Sigmoid colon (tissue), 7 donors: ENCODE results near the gene ELMO1. TPM values are rescaled to one million over a fixed set of nuclear protein-coding genes. Genes with fewer than 3 reads are reported as not detected.

Experiments
- DNase-seq: peaks from one replicate; pipeline ENCODE4 v3.0.0-alpha.2; 2019
- H3K27ac ChIP-seq, 4 donors: fragments of 200-600 bp; sonication (generic); one replicate each; pipeline ENCODE4 v1.5.1; 2016 to 2019; ENCODE audit warnings: mild to moderate bottlenecking in 1 of 4
- H3K27me3 ChIP-seq, 3 donors: fragments of 200-600 bp; sonication (generic); one replicate each; pipeline ENCODE4 v1.5.1; 2019; ENCODE audit warnings: mild to moderate bottlenecking in 1 of 3
- H3K36me3 ChIP-seq, 4 donors: fragments of 200-600 bp; sonication (generic); one replicate each; pipeline ENCODE4 v1.5.1; 2016 to 2019
- H3K4me1 ChIP-seq, 4 donors: fragments of 200-600 bp; sonication (generic); one replicate each; pipeline ENCODE4 v1.5.1; 2017 to 2019
- H3K4me3 ChIP-seq, 4 donors: fragments of 200-600 bp; sonication (generic); one replicate each; pipeline ENCODE4 v1.5.1; 2017 to 2019; ENCODE audit warnings: mild to moderate bottlenecking in 2 of 4, moderate library complexity in 1 of 4
- H3K9me3 ChIP-seq, 4 donors: fragments of 200-600 bp in 3 of 4; sonication (generic) in 3 of 4; one replicate each; pipeline versions ENCODE4 v1.5.1 to v1.6.1; 2013 to 2019
- EP300 ChIP-seq, 4 donors: sonication (generic); formaldehyde crosslinking; IDR thresholded peaks; one replicate each; pipeline ENCODE4 v1.6.1; 2017; ENCODE audit warnings: antibody characterized with exemption in 4 of 4
- POLR2A ChIP-seq, 2 donors: fragments of 450-650 bp; IDR thresholded peaks; one replicate each; pipeline ENCODE4 v1.6.1; 2016; ENCODE audit warnings: antibody characterized with exemption in 2 of 2, mild to moderate bottlenecking in 2 of 2, moderate library complexity in 2 of 2
- POLR2AphosphoS5 ChIP-seq, 4 donors: sonication (generic); formaldehyde crosslinking; IDR thresholded peaks; one replicate each; pipeline ENCODE4 v1.6.1; 2017; ENCODE audit warnings: antibody characterized with exemption in 4 of 4
- WGBS, 2 donors: extraction: QIAGEN DNeasy Blood & Tissue Kit; methylation state at CpG; one replicate each; pipeline ENCODE4 v1.1.7; 2013; 5-methylcytosine and 5-hydroxymethylcytosine counted together
- intact Hi-C: fragments of 100-400 bp; cut with DNase I; formaldehyde crosslinking; loops from one replicate; pipeline ENCODE4 v1.15.1; 2023
- polyA plus RNA-seq, 3 donors: library from polyadenylated mRNA; stranded (reverse); fragments of 200-250 nt; gene quantifications; one replicate each; pipeline ENCODE4 v1.2.3, GENCODE V29; 2013
- total RNA-seq, 4 donors: library from RNA; depleted of rRNA; stranded (reverse); fragments of >200 nt; gene quantifications; one replicate each; pipeline ENCODE4 v1.1.0, GENCODE V29; 2016
- TF ChIP-seq, protein P1 (sequence below), 4 experiments: fragments of 450-650 bp in 3 of 4; fragments of 200-600 bp in 1 of 4; IDR thresholded peaks; one replicate each; pipeline ENCODE4 v1.5.1; 2016 to 2019; ENCODE audit warnings: antibody characterized with exemption in 4 of 4, mild to moderate bottlenecking in 3 of 4, moderate library complexity in 2 of 4
- donor health status: healthy with polysubstance abuse.
- donor health status: Bipolar disorder and iron deficiency.
- donor health status: healthy.

Gene ELMO1
- total and polyA plus RNA-seq, 7 donors: 2.3 to 63.1 (median 33.9) TPM

DNA sequence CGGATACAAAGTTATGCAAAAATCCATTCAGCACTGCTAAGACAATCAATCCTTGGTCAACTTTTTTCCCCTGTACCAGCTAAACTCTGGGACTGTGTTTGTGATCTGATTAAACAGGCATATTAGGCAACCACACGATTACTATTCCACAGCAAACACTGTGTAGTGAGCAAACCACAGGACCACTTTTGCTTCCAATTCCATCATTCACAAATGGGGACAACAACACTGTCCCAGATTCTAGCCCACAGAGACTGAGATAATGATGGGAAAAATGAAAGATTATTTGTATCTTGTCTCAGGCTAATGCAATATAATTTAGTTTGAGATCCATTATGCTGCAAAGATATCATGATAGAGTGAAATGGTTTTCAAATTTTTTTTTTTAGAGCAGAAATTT lies 560.7 kb downstream of the ELMO1 start:
- WGBS, 2 donors: 86 to 90% methylated on average over 2 of the region's 2 CpGs
- DNase-seq: no peak
- H3K36me3 ChIP-seq: no peaks in the 10 kb centered on the region
- intact Hi-C loops: no loop called here
- no peak for TF ChIP-seq POLR2AphosphoS5 (IDR thresholded peaks at IDR 0.05)
- H3K27ac ChIP-seq: no peak overlapping the region
- H3K4me3 ChIP-seq: no peak overlapping the region
- H3K9me3 ChIP-seq: no peaks in the 10 kb centered on the region
- H3K4me1 ChIP-seq: no peaks in the 10 kb centered on the region
- no peaks in the 10 kb centered on the region for H3K27me3 ChIP-seq

DNA sequence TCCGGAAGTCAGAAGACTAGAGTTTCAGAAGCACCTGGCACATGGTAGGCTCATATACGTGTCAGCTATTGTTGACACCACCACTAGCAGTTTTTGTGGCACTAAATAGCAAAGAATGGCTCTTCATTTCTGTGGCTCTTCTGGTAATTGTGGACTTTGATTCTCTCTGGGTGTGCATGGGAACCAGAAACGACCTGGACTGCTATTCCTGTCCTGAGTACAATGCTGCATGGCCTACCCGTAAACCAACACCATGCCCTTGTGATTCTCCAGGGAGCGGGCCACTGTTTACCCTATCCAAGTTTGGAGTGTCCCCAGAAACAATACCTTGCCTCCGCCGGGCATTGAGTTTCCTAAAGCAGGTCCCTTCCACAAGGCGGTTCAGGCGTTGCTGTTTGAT lies 561.4 kb downstream of the ELMO1 start:
- Histone ChIP-seq H3K4me1 (no peaks in the 10 kb centered on the region), H3K27me3 (no peaks in the 10 kb centered on the region), H3K27ac (no peak overlapping the region), H3K9me3 (no peaks in the 10 kb centered on the region), H3K36me3 (no peaks in the 10 kb centered on the region), H3K4me3 (no peak overlapping the region)
- 80 to 93% methylated on average over 9 of the region's 9 CpGs for WGBS, 2 donors
- intact Hi-C loops: no loop called here
- no peak for TF ChIP-seq EP300 (IDR thresholded peaks at IDR 0.05)
- no peak for TF ChIP-seq POLR2A (IDR thresholded peaks at IDR 0.05)
- no peak for TF ChIP-seq POLR2AphosphoS5 (IDR thresholded peaks at IDR 0.05)
- DNase-seq: no peak

DNA sequence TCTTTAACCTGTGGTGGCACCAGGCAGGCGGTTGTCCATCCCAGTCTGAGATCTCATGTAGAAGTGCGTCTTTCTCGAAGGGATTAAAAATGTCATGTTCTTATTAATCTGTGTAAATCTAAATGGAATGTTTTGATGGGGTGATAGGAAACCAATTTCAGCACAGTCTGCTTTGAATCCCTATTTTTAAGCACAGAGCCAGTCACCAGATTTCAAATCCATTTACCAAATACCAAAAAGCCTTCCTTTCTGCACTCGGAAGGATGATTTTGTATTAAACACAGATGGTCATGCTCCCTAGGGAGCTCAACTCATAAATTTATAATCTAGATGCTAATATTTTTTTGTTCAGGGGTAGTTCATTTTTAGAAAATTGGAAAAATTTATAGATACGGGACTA lies 563.8 kb downstream of the ELMO1 start:
- WGBS, 2 donors: 96 to 97% methylated on average over 5 of the region's 5 CpGs
- TF ChIP-seq EP300 (IDR thresholded peaks at IDR 0.05) (no peak), POLR2A (IDR thresholded peaks at IDR 0.05) (no peak), POLR2AphosphoS5 (IDR thresholded peaks at IDR 0.05) (no peak)
- TF ChIP-seq, protein P1, sequence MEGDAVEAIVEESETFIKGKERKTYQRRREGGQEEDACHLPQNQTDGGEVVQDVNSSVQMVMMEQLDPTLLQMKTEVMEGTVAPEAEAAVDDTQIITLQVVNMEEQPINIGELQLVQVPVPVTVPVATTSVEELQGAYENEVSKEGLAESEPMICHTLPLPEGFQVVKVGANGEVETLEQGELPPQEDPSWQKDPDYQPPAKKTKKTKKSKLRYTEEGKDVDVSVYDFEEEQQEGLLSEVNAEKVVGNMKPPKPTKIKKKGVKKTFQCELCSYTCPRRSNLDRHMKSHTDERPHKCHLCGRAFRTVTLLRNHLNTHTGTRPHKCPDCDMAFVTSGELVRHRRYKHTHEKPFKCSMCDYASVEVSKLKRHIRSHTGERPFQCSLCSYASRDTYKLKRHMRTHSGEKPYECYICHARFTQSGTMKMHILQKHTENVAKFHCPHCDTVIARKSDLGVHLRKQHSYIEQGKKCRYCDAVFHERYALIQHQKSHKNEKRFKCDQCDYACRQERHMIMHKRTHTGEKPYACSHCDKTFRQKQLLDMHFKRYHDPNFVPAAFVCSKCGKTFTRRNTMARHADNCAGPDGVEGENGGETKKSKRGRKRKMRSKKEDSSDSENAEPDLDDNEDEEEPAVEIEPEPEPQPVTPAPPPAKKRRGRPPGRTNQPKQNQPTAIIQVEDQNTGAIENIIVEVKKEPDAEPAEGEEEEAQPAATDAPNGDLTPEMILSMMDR (IDR thresholded peaks at IDR 0.05): no peak
- H3K4me1 ChIP-seq: no peaks in the 10 kb centered on the region
- no peaks in the 10 kb centered on the region for H3K27me3 ChIP-seq
- H3K4me3 ChIP-seq: no peak overlapping the region
- intact Hi-C loops: no loop called here
- no peak for DNase-seq
- H3K9me3 ChIP-seq: no peaks in the 10 kb centered on the region
- H3K36me3 ChIP-seq: no peaks in the 10 kb centered on the region
- no peak overlapping the region for H3K27ac ChIP-seq

DNA sequence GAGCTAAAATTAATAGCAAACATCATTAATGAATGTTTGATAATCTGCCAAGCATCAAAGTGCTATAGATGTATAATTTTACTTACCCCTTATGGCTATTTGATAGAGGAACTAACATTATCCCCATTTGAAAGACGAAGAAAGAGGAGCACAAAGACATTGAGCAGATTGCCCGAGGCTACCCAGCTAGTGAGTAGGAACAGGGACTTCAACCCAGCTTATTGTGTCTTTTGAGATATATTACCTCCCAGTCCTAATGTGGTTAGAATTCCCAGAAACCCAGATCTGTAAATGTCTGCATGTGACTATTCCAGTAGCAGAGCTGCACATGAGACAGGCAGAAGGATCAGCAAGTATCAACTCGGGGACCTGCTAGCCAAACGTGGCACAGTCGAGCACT lies 564.3 kb downstream of the ELMO1 start:
- Histone ChIP-seq H3K9me3 (no peaks in the 10 kb centered on the region), H3K27me3 (no peaks in the 10 kb centered on the region), H3K27ac (no peak overlapping the region), H3K4me1 (no peaks in the 10 kb centered on the region), H3K4me3 (no peak overlapping the region), H3K36me3 (no peaks in the 10 kb centered on the region)
- WGBS, 2 donors: 74 to 86% methylated on average over 5 of the region's 5 CpGs
- intact Hi-C loops: no loop called here
- TF ChIP-seq POLR2A (IDR thresholded peaks at IDR 0.05) (no peak), EP300 (IDR thresholded peaks at IDR 0.05) (no peak), POLR2AphosphoS5 (IDR thresholded peaks at IDR 0.05) (no peak)
- TF ChIP-seq, protein P1 (IDR thresholded peaks at IDR 0.05): no peak
- no peak for DNase-seq

DNA sequence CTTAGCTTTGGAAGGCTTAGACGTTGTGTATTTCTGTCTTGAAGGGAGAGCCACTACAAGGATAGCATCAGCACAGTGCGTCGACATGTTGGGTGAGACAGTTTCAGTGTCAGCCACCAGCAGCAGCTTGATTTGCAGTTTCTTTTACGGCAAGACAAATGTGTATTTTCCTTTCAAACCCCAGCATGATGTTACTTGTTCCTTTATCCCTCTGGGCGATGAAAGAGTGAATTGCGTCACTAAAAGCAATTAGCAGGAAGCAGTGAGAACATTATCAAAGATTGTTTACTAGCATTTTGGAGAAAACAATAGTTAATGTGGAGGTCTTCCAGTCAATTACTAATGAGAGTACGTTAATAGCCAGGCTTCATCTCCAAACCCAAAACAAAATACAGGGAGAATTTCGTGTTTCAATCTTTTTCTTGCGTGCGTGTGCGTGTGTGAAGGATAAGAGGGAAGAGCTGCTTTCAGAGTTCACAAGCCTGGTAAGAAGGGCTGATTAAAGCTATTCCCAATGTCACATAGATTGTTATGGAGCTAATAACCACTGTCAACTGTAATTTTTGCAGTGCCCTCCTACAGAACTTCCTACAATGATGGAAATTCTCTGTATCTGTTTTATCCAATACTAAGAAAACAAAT lies 567.3 kb downstream of the ELMO1 start:
- Histone ChIP-seq H3K9me3 (no peaks in the 10 kb centered on the region), H3K4me1 (no peaks in the 10 kb centered on the region), H3K27ac (no peak overlapping the region), H3K4me3 (no peak overlapping the region), H3K36me3 (no peaks in the 10 kb centered on the region), H3K27me3 (no peaks in the 10 kb centered on the region)
- 89 to 92% methylated on average over 11 of the region's 11 CpGs for WGBS, 2 donors
- no peak for DNase-seq
- intact Hi-C loops: no loop called here
- TF ChIP-seq POLR2AphosphoS5 (IDR thresholded peaks at IDR 0.05): no peak
- TF ChIP-seq, protein P1 (IDR thresholded peaks at IDR 0.05): no peak
- no peak for TF ChIP-seq EP300 (IDR thresholded peaks at IDR 0.05)

DNA sequence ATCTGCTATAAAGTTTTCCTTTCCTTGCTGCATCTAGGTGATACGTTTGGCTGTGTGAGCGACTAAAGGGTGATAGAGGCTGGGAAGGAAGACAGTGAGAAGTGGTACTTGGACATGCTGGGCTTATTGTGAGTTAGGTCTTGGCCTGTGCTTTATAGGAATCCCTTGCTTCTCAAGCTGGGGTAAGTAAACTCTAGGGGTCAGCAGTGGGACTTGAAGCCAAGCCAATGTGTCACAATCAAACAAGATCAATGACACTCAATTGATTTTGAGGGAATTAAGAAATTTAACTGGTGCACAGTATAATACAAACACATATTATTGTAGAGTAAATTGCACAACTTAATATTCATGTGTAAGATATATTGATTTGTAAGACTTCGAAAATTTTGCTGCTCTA lies 568.6 kb downstream of the ELMO1 start:
- intact Hi-C loops: no loop called here
- Histone ChIP-seq H3K4me1 (no peaks in the 10 kb centered on the region), H3K36me3 (no peaks in the 10 kb centered on the region), H3K4me3 (no peak overlapping the region), H3K27me3 (no peaks in the 10 kb centered on the region), H3K9me3 (no peaks in the 10 kb centered on the region), H3K27ac (no peak overlapping the region)
- no peak for DNase-seq
- 94 to 96% methylated on average over 3 of the region's 3 CpGs for WGBS, 2 donors
- TF ChIP-seq EP300 (IDR thresholded peaks at IDR 0.05) (no peak), POLR2AphosphoS5 (IDR thresholded peaks at IDR 0.05) (no peak), POLR2A (IDR thresholded peaks at IDR 0.05) (no peak)
- TF ChIP-seq, protein P1 (IDR thresholded peaks at IDR 0.05): no peak
